ENCODE data around the gene MYL6B.
"Not testable (repeated sequence)": the region's sequence is repeated elsewhere in the genome, so short reads cannot be mapped to it uniquely, and the experiment has no call there.

The MYL6B gene

DNA sequence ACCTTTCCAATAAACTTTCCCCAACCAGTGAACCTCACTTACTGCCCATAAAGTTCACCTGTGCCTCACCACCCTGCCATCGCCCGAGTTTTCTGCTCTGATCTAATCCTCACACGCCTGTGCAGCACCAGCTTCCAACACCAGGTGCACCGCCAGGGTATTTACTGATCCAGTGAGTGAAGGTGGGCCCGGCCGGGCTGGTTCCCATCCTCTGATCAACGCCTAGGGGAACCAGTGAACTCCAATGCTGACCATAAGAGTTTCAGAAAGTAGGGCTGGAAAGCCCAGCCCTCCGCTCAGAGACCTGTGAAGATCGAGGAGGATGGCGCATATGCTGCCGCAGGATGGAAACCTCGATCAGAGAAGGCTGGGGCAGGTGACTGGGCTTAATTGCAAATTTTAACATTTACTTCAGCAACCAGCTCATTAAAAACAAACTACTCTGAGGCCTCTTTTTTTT lies 685 bp upstream of the MYL6B start:
- peak in 29 of 56 donors; percentile 14 to 70 (median 50) for DNase-seq

DNA sequence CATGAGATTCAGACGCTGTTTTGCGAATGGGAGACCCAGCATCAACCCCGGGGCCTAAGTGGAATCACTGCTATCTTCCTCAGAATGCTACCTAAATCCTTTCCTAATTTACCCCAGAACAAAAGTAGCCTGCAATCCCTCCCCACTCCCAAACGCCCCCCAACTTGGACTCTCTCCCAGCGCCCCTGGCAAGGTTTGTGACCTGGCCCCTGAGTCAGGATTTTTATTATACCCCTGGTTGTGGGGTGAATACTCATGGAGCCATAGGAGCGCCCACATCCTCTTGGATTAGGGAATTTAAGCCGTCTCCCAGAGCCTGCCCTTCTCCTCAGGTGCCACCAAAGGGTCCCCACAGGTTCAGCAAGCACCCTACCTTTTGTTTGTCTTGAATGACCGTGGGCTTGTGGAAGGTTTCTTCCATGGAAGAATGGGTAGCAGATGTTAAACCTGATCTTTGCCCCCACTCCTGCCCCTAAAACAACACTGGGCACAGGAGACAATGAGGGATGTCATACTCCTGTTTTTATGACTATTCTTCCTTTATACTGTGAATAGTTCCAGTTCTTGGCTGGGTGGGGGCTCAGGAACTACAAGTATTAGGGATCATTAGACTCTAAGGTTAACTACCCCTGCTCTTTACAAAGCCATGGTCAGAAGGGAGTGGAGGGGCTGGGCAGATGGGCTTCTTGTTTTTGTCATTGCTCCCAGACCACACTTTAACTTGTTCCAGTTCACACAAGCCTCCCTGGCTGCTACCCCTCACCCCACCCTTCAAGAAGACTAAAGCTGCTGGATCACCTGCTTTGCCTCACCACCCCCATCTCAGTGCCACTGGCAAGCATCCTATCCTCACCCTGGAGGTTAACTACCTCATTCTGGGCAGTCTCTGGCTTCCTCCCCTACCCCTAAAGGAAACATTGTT lies 630 bp downstream of the MYL6B start:
- peak in 2 of 56 donors; percentile 28 to 32 for DNase-seq

DNA sequence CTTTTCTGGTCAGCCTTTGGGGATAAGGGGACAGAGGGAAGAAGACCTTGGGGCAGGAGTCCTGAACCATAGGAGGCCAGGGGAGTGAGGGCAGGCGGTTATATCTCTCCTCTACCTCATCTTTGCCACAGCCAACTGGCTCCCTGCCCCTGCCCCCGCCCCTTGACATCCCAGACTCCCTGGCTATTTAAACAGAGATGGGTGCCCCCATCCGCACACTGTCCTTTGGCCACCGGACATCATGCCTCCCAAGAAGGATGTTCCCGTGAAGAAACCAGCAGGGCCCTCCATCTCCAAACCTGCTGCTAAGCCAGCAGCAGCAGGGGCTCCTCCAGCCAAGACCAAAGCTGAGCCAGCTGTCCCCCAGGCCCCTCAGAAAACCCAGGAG lies 1.3 kb downstream of the MYL6B start:
- no peak for DNase-seq

GRCh38 chr12:56154246-56154771 lies 1.9 kb downstream of the MYL6B start:
- DNase-seq = no peak

- DNase-seq = no peak
Observed at GRCh38 chr12:56154818-56155217, 2.4 kb downstream of the MYL6B start.

- no peak for DNase-seq
Observed at GRCh38 chr12:56155256-56155845, 3.0 kb downstream of the MYL6B start.

DNA sequence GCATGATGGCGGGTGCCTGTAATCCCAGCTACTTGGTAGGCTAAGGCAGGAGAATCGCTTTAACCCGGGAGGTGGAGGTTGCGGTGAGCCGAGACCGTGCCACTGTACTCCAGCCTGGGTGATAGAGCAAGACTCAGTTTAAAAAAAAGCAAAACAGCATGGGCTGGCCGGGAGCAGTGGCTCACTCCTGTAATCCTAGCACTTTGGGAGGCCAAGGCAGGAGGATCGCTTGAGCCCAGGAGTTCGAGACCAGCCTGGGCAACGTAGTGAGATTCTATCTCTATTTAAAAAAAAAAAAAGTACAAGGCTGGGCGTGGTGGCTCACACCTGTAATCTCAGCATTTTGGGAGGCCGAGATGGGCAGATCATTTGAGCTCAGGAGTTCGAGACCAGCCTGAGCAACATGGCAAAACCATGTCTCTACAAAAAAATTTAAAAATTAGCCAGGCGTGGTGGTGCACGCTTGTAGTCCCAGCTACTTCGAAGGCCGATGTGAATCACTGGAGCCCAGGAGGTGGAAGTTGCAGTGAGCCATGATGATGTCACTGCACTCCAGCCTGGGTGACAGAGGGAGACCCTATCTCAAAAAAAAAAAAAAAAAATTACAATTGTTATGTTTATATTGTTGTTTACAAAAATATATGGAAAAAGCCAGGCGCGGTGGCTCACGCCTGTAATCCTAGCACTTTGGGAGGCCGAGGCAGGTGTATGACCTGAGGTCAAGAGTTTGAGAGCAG lies 4.2 kb downstream of the MYL6B start:
- not testable (repeated sequence) for DNase-seq

GRCh38 chr12:56157201-56158028 lies 5.0 kb downstream of the MYL6B start:
- peak in 51 of 56 donors; percentile 23 to 87 (median 65) for DNase-seq

- DNase-seq = peak; percentile 58 to 99 (median 93)
Observed at GRCh38 chr12:56158029-56158925, 5.9 kb downstream of the MYL6B start, which contains the start of gene MYL6. TSS of gene MYL6 (plus strand) at chr12:56158359. CDS start at chr12:56158402, 43 bp downstream.

GRCh38 chr12:56158926-56159461 lies 6.6 kb downstream of the MYL6B start:
- DNase-seq = peak in 31 of 56 donors; percentile 3 to 56 (median 17)

DNA sequence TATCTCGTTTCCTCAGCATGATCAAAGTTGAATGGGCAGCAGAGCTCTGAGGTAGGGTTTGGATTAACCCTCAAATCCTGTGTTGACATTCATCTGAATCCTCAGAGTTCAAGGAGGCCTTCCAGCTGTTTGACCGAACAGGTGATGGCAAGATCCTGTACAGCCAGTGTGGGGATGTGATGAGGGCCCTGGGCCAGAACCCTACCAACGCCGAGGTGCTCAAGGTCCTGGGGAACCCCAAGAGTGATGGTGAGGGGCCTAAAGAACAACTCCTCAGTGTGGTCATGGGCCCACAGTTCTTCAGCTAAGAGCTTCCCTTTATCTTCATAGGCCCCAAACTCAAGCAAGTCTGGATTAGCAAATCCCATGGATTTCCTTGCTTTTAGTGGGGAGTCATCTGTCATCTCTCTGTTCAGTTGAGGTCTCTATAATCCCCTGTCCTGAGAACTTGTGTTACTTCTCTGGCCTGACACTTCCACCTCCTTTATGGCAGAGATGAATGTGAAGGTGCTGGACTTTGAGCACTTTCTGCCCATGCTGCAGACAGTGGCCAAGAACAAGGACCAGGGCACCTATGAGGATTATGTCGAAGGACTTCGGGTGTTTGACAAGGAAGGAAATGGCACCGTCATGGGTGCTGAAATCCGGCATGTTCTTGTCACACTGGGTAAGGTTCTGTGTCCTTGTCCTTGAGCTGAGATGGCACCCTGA lies 7.2 kb downstream of the MYL6B start:
- DNase-seq = no peak

DNA sequence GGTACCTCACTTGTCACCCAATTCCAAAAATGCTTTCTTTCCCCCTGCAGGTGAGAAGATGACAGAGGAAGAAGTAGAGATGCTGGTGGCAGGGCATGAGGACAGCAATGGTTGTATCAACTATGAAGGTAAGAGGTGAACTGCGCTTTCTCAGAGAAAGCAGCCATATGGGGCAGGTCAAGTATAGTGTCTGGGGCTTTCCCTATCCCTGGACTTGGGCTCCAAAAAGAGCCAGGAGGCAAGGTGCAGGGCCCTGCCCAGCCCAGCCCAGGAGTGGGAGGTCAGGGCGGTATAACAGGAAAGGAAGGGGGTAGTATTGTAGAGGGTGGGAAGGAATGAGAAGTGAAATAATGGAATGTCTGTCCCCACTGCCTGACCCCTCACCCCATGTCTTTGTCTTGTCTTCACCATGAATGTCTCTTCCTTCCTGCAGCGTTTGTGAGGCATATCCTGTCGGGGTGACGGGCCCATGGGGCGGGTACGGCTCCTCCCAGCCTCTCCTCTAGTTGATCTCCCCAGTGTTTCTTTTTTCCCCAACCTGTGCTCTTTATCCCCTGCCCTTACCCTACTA lies 7.9 kb downstream of the MYL6B start:
- peak in 1 of 56 donors; percentile 15 for DNase-seq

GRCh38 chr12:56160894-56161689 lies 8.7 kb downstream of the MYL6B start:
- DNase-seq = no peak

- no peak for DNase-seq
Observed at GRCh38 chr12:56161690-56162351, 9.4 kb downstream of the MYL6B start.

DNA sequence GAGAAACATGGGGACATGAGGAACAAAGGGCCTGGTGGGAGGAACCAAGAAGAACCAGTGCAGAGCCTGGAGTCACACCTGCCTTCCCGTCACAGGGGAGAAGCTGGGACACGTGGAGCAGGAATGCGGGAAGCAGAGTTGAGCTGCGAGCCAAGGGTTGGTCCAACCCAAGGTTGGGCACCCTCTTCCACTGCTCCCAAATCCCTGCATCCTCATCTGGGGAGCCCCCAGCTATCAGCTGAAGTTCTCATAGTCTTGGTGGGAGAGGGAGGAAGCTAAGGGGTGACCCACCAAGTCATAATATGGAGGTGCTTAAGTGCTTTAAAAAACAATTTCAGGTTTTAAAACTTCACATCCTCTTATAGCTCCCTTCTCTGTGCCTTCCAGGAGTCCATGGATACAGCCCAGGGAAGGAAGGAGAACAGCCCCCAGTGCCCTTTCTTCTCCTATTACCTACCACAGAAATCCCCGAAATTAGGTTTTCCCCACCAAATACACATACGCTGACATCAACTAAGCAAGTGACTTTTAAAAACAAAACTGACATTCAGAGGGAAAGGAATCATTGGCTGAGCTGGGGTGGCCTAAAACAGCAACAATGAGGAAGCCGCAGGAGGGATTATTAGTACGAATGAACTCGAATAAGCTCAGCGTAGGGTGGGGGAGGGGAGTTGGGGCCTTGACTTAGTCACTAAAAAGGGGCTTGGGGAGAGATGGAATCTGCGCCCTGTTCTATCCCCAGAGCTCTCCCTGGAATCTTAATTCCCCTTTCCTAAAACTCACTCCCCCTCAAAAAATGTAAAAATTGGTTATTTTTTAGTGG lies 10.3 kb downstream of the MYL6B start:
- no peak for DNase-seq
